Lower leg skin (tissue), 4 donors: Measurements from ENCODE around the gene RTKN2. TPM values are rescaled to one million over a fixed set of nuclear protein-coding genes. Genes with fewer than 3 reads are reported as not detected.

Experiments used
- DNase-seq, 2 donors: peaks; one replicate each; pipeline ENCODE4 v3.0.0-alpha.2; 2019; ENCODE audit warnings: low spot score in 2 of 2
- H3K4me3 ChIP-seq: fragments of 200-600 bp; sonication (generic); 2 replicates; pipeline ENCODE4 v1.5.1; 2017; ENCODE audit warnings: mild to moderate bottlenecking, low read depth; ENCODE audit not compliant: poor library complexity, severe bottlenecking
- CTCF ChIP-seq, 3 donors: fragments of 450-650 bp; IDR thresholded peaks; one replicate each; pipeline ENCODE4 v1.5.1; 2016; ENCODE audit warnings: antibody characterized with exemption in 3 of 3, mild to moderate bottlenecking in 3 of 3, moderate library complexity in 2 of 3
- POLR2A ChIP-seq, 2 donors: fragments of 450-650 bp; IDR thresholded peaks; one replicate each; pipeline ENCODE4 v1.6.1; 2016 to 2017; ENCODE audit warnings: antibody characterized with exemption in 2 of 2, mild to moderate bottlenecking in 1 of 2, moderate library complexity in 1 of 2
- WGBS, 2 donors: methylation state at CpG; one replicate each; pipeline ENCODE4 v1.1.5; 2018; 5-methylcytosine and 5-hydroxymethylcytosine counted together
- intact Hi-C: fragments of 100-400 bp; cut with DNase I; formaldehyde crosslinking; loops from one replicate; pipeline ENCODE4 v1.15.0; 2023; ENCODE audit warnings: low total_unique reads
- total RNA-seq, 4 donors: library from RNA; depleted of rRNA; stranded (reverse); fragments of >200 nt; gene quantifications; one replicate each; pipeline ENCODE4 v1.1.0, GENCODE V29; 2016

Gene RTKN2
- total RNA-seq, 4 donors from 2014 or later = 0.61 to 0.97 (median 0.78) TPM

GRCh38 chr10:62148155-62148554 is 120.5 kb downstream of the RTKN2 start:
- WGBS, 2 donors = 66 to 94% methylated on average over 3 of the region's 3 CpGs
- no peak overlapping the region for H3K4me3 ChIP-seq
- TF ChIP-seq CTCF (IDR thresholded peaks at IDR 0.05) = no peak
- TF ChIP-seq POLR2A (IDR thresholded peaks at IDR 0.05) = no peak
- intact Hi-C loops = no loop called here
- no peak for DNase-seq

- WGBS, 2 donors = 94 to 97% methylated on average over 4 of the region's 4 CpGs
- no peak for DNase-seq
- intact Hi-C loops = no loop called here
- TF ChIP-seq CTCF (IDR thresholded peaks at IDR 0.05) = no peak
- no peak for TF ChIP-seq POLR2A (IDR thresholded peaks at IDR 0.05)
- H3K4me3 ChIP-seq = no peak overlapping the region
Observed at GRCh38 chr10:62147425-62147824, 121.2 kb downstream of the RTKN2 start.

DNA sequence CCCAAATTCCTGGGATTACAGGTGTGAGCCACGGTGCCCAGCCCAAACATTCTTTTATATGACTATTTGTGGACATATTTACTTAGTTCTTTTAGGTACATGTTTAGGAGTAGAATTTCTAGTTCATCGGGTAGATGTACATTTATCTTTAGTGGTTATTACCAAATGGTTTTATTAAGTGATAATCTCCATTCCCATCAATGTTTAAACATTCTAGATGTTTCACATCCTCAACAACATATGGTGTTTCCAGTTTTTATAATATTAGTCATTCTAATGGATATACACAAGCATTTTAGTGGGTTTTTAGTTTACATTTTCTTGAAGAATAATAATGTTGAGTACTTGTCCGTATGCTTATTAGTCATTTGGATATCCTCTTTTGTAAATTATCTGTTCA is 131.7 kb downstream of the RTKN2 start:
- TF ChIP-seq POLR2A (IDR thresholded peaks at IDR 0.05) = no peak
- TF ChIP-seq CTCF (IDR thresholded peaks at IDR 0.05) = no peak
- H3K4me3 ChIP-seq = no peak overlapping the region
- no peak for DNase-seq
- 91% methylated on average over 3 of the region's 3 CpGs for WGBS, 2 donors
- intact Hi-C loops = no loop called here

- intact Hi-C loops = no loop called here
- no peak for TF ChIP-seq CTCF (IDR thresholded peaks at IDR 0.05)
- no peak for TF ChIP-seq POLR2A (IDR thresholded peaks at IDR 0.05)
- no peak for DNase-seq
Observed at GRCh38 chr10:62133618-62134017, 135.0 kb downstream of the RTKN2 start.

More at GRCh38 chr10:62133618-62134017, 135.0 kb downstream of the RTKN2 start:
- no peak overlapping the region for H3K4me3 ChIP-seq

Other genes with a start within 250 kb of the RTKN2 start
- gene ZNF365, start 105.5 kb upstream of the RTKN2 start, total RNA-seq = 1 to 10 TPM in 2 of 4 donors, under 1 TPM in 2; 0.30 to 4.7 (median 1.1) TPM